GM12874 (cell line): Measurements from ENCODE around the gene SLC2A6.

Source experiments
- TF ChIP-seq, protein P1 (sequence below): IDR thresholded peaks from 2 replicates; pipeline ENCODE4 v1.5.1; 2011; ENCODE audit warnings: low read depth, mild to moderate bottlenecking, control low read depth, low read length, moderate library complexity; ENCODE audit not compliant: insufficient read depth

The SLC2A6 gene

DNA sequence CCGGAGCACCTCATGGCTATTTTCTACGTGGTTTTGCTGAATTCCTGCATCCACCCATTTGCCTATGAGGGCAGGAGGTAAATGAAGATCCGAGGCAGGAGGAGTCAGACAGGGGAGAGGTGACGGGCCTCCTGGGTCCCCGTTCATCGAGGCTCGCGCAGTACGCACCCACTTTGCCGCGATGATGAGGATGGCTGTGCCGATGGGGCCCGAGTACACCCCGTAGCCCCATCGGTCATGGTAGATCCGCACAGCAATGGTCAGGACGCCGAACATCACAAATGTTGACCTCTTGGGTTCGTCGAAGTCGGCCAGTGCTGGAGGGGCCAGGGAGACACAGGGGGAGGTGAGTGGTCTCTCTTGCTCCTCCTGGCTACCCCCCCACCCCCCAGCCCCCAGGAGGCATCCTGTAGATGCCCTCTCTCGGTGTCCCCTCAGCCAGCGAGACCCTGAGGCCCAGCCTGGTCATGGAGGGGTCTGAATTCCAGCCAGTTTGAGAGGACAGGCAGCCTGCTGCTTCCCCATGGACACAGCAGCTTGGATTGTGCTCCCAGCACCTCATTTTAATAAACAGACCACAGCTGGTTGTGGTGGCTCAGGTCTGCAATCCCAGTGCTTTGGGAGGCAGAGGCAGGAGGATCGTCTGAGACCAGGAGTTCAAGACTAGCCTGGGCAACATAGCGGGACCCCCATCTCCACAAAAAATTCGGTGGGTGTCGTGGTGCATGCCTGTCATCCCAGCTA lies 40.0 kb upstream of the SLC2A6 start:
- TF ChIP-seq, protein P1, sequence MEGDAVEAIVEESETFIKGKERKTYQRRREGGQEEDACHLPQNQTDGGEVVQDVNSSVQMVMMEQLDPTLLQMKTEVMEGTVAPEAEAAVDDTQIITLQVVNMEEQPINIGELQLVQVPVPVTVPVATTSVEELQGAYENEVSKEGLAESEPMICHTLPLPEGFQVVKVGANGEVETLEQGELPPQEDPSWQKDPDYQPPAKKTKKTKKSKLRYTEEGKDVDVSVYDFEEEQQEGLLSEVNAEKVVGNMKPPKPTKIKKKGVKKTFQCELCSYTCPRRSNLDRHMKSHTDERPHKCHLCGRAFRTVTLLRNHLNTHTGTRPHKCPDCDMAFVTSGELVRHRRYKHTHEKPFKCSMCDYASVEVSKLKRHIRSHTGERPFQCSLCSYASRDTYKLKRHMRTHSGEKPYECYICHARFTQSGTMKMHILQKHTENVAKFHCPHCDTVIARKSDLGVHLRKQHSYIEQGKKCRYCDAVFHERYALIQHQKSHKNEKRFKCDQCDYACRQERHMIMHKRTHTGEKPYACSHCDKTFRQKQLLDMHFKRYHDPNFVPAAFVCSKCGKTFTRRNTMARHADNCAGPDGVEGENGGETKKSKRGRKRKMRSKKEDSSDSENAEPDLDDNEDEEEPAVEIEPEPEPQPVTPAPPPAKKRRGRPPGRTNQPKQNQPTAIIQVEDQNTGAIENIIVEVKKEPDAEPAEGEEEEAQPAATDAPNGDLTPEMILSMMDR: no peak

DNA sequence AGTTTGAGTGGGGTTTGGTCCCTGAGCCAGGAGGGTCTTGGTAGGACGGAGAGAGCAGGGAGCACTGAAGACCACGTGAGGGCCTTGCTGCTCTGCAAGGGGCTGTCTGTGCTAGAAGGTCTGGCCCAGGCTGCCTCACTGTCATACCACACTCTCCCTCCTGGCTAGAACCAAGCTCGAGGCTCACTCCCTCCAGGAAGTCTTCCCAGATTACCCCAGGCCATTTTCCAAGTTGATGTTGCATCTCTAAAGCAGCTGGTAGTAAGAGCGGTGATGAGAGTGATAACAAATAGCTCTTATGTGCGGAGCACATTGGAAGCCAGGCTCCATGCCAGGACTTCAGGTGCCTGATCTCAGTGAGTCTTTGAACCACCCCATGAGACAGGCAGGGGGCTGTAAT lies 39.3 kb upstream of the SLC2A6 start:
- TF ChIP-seq, protein P1: no peak

DNA sequence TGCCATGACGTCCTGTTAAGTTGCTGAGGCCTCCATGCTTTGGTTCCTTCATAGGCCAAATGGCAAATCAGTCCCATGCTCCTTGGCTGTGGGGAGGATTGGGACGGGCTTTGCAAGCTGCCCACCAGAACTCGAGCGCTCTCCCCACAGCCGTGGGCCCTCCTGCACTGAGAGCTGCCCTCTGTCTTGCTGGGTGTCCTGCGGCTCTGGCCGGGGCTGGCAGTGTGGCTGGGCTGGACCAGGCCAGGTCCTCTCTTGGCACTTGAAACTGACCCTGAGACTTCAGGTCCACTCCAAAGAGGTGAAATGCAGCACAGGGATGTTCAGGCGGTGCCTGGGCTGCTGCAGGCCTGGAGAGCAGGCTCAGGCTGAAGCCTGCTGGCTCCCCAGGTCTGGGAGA lies 38.8 kb upstream of the SLC2A6 start:
- TF ChIP-seq, protein P1: no peak

DNA sequence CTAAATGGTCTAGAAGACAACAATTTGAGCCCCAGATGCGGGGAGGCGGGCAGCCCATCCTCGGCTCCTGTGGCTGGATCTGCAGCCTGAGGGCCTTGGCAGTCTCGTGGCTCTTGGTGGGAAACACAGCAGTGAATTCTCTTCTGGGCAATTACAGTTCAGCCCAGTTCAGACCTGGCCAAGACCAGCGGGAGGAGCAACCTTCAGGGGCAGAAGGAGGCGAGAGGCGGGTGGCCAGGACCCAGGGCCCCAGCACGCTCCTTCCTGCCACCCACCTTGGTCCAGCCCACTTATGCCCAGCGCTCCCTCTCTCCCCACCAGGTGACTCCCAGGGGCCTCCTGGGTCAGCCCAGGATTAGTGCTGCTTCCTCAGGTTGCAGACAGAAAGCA lies 38.1 kb upstream of the SLC2A6 start:
- TF ChIP-seq, protein P1: no peak

DNA sequence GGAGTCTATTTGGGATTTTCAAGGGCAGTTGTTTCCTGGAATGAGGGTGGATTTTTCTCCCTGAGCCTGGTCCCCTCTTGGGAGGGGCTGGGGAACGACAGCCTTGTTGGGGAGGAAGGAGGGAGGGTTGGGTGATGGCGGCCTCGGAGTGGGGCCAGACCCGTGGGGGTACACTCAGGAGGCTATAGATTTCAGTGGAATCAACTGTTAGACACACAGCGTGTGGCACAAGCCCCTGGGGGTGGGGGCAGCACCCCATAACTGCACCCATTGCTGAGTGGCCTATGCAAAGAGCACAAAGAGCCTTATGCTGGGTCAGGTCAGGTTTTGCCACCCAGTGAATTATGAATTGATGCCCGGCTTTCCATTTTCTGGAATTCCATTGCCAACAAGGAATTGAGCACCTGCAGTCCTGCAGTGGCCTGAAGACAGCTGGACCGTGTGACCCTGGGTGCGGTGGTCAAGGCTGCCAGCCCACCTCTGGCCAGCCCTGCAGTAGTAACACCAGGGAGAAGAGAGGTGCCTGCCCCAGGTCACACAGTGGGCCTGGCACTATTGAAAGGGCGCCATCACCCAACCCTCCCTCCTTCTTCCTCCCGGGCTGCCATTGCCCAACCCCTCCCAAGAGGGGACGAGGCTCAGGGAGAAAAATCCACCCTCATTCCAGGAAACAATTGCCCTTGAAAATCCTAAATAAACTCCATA lies 37.5 kb upstream of the SLC2A6 start:
- TF ChIP-seq, protein P1: no peak

DNA sequence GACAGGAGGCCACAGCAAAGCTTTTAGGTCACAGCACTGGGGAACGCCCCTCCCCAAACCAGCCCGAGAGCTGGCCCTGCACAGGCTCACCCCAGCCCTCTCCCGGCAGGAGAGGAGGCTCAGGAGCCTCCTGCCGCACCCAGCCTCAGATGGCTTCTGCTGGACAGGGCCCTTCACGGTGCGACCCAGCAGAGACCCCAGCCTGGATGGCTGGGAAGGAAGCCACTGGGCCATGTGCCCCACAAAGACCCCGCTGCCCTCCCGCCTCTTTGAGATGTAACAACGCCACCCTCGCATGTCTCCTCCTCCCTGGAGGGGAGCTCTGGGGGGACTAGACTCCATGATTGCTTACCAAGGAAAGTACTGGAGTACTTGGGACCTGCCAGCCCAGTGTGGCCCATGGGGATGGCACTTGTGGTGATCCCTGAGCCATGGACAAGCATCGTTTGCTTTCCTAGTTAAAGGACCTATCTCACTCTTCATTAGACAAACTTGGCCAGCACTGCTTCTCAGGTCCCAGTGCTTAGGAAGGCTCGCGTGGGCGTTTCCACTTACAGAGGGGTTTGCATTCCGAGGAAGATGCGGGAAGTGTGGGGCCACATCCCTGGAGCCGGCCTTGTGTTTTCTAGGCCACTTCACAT lies 36.8 kb upstream of the SLC2A6 start:
- TF ChIP-seq, protein P1: no peak

DNA sequence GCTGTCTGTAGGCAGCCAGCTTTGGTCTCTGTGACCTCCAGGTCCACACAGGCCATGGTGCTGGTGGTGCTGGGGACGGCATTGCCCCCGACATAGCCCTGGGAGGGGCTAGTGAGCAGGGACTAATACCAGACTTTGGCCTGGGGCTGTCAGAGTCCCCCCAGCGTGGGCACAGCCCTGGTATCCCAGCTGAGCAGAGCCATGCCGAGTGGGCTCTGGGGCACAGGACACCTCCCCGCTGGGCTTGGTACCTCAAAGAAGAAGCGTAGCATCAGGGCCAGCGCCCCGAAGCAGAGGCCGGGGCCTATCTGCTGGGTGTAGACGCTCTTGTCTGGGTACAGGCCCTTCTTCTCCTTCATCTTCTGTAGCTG lies 36.3 kb upstream of the SLC2A6 start:
- TF ChIP-seq, protein P1: no peak
